Smooth muscle cell (in vitro differentiated cells): ENCODE measurements around the gene ORM1. TPM values are rescaled to one million over a fixed set of nuclear protein-coding genes. Genes with fewer than 3 reads are reported as not detected.

Experiments
- DNase-seq: peaks from one replicate; lab custom pipeline; 2025; ENCODE audit not compliant: unreplicated experiment; lab: John Stamatoyannopoulos, UW
- H2AFZ ChIP-seq: fragments of 200-600 bp; sonication (generic); 2 replicates; pipeline ENCODE4 v1.6.0; 2016; ENCODE audit warnings: antibody characterized with exemption, low read depth, mild to moderate bottlenecking
- H3F3A ChIP-seq: fragments of 200-600 bp; sonication (generic); 2 replicates; pipeline ENCODE4 v1.6.0; 2017; ENCODE audit warnings: antibody characterized with exemption, low read depth
- H3K27ac ChIP-seq: fragments of 200-600 bp; sonication (generic); 2 replicates; pipeline ENCODE4 v1.5.1; 2016; ENCODE audit warnings: low read depth, mild to moderate bottlenecking
- H3K27me3 ChIP-seq: fragments of 200-600 bp; sonication (generic); 2 replicates; pipeline ENCODE4 v1.6.1; 2016; ENCODE audit warnings: low read depth, mild to moderate bottlenecking
- H3K36me3 ChIP-seq: fragments of 200-600 bp; sonication (generic); 2 replicates; pipeline ENCODE4 v1.5.1; 2016; ENCODE audit warnings: low read depth
- H3K4me1 ChIP-seq: fragments of 200-600 bp; sonication (generic); 2 replicates; pipeline ENCODE4 v1.5.1; 2016; ENCODE audit warnings: low read depth
- H3K4me2 ChIP-seq: fragments of 200-600 bp; sonication (generic); 2 replicates; pipeline ENCODE4 v1.6.0; 2016; ENCODE audit warnings: mild to moderate bottlenecking
- H3K4me3 ChIP-seq: fragments of 200-600 bp; sonication (generic); 2 replicates; pipeline ENCODE4 v1.5.1; 2016; ENCODE audit warnings: mild to moderate bottlenecking
- H3K79me2 ChIP-seq: fragments of 200-600 bp; sonication (generic); 2 replicates; pipeline ENCODE4 v1.6.0; 2016; ENCODE audit warnings: low read depth, mild to moderate bottlenecking
- H3K9ac ChIP-seq: fragments of 200-600 bp; sonication (generic); 2 replicates; pipeline ENCODE4 v1.6.0; 2016; ENCODE audit warnings: low read depth
- H3K9me3 ChIP-seq: fragments of 200-600 bp; sonication (generic); replicated peaks from 2 replicates; pipeline ENCODE4 v1.5.1; 2016; ENCODE audit warnings: low read depth
- H4K20me1 ChIP-seq: fragments of 200-600 bp; sonication (generic); 2 replicates; pipeline ENCODE4 v1.6.0; 2016; ENCODE audit warnings: low read depth
- CTCF ChIP-seq: fragments of 200-600 bp; sonication (generic); IDR thresholded peaks from 2 replicates; pipeline ENCODE4 v1.5.1; 2017; ENCODE audit warnings: borderline replicate concordance, mild to moderate bottlenecking, antibody characterized with exemption; ENCODE audit not compliant: insufficient read depth, poor library complexity, severe bottlenecking
- WGBS: methylation state at CpG from one replicate; pipeline ENCODE4 v1.1.7; 2016; ENCODE audit warnings: low lambda C conversion rate; 5-methylcytosine and 5-hydroxymethylcytosine counted together
- polyA plus RNA-seq: library from polyadenylated mRNA; unstranded; fragments of >200 nt; fragmentation: Nextera tagmentation; extraction: Ambion mirVana; gene quantifications from 2 replicates; pipeline ENCODE4 v1.2.1, GENCODE V29; 2016
- total RNA-seq: library from RNA; depleted of rRNA; stranded (reverse); fragments of >200 nt; gene quantifications from 2 replicates; pipeline ENCODE4 v1.2.3, GENCODE V29; 2014

The ORM1 gene
- total and polyA plus RNA-seq, 2 experiments from 2014 or later, result 0.74 TPM; not detected in 1

GRCh38 chr9:114335745-114336144 is 12.8 kb downstream of the ORM1 start:
- no peaks in the 10 kb centered on the region for H3K36me3 ChIP-seq
- H3K9me3 ChIP-seq, result no peaks in the 10 kb centered on the region
- no peak overlapping the region for H2AFZ ChIP-seq
- TF ChIP-seq CTCF, result no peak
- DNase-seq, result no peak
- 89% methylated on average over 2 of the region's 2 CpGs for WGBS
- no peaks in the 10 kb centered on the region for H3F3A ChIP-seq
- no peaks in the 10 kb centered on the region for H3K79me2 ChIP-seq
- no peak overlapping the region for H3K4me3 ChIP-seq
- no peak overlapping the region for H3K4me2 ChIP-seq
- H3K4me1 ChIP-seq, result no peaks in the 10 kb centered on the region
- H4K20me1 ChIP-seq, result no peaks in the 10 kb centered on the region
- H3K27ac ChIP-seq, result no peak overlapping the region
- no peak overlapping the region for H3K9ac ChIP-seq
- no peaks in the 10 kb centered on the region for H3K27me3 ChIP-seq

- H2AFZ ChIP-seq, result no peak overlapping the region
- DNase-seq, result no peak
- H3K36me3 ChIP-seq, result no peaks in the 10 kb centered on the region
- H3K9ac ChIP-seq, result no peak overlapping the region
- H3K4me1 ChIP-seq, result no peaks in the 10 kb centered on the region
- 83% methylated on average over 10 of the region's 10 CpGs for WGBS
- H3K27me3 ChIP-seq, result no peaks in the 10 kb centered on the region
- H3K9me3 ChIP-seq, result no peaks in the 10 kb centered on the region
- H3F3A ChIP-seq, result no peaks in the 10 kb centered on the region
- no peaks in the 10 kb centered on the region for H3K79me2 ChIP-seq
- H3K4me3 ChIP-seq, result no peak overlapping the region
- no peak for TF ChIP-seq CTCF
- H3K27ac ChIP-seq, result no peak overlapping the region
- no peaks in the 10 kb centered on the region for H4K20me1 ChIP-seq
- no peak overlapping the region for H3K4me2 ChIP-seq
Measured at GRCh38 chr9:114336157-114336556, 13.3 kb downstream of the ORM1 start.

- Histone ChIP-seq H3K4me3 (no peak overlapping the region), H3K36me3 (no peaks in the 10 kb centered on the region), H3K27me3 (no peaks in the 10 kb centered on the region), H3F3A (no peaks in the 10 kb centered on the region), H3K4me1 (no peaks in the 10 kb centered on the region), H2AFZ (no peak overlapping the region), H3K9me3 (no peaks in the 10 kb centered on the region), H3K27ac (no peak overlapping the region), H3K79me2 (no peaks in the 10 kb centered on the region), H3K4me2 (no peak overlapping the region), H4K20me1 (no peaks in the 10 kb centered on the region), H3K9ac (no peak overlapping the region)
- 98% methylated on average over 23 of the region's 23 CpGs for WGBS
- no peak for TF ChIP-seq CTCF
- DNase-seq, result no peak
Measured at GRCh38 chr9:114336699-114337395, 13.9 kb downstream of the ORM1 start.

GRCh38 chr9:114338187-114338586 is 15.3 kb downstream of the ORM1 start:
- no peak for TF ChIP-seq CTCF
- 98% methylated on average over 2 of the region's 2 CpGs for WGBS

More at GRCh38 chr9:114338187-114338586, 15.3 kb downstream of the ORM1 start:
- Histone ChIP-seq H2AFZ (no peak overlapping the region), H3K4me3 (no peak overlapping the region), H3F3A (no peaks in the 10 kb centered on the region), H3K9ac (no peak overlapping the region), H3K27me3 (no peaks in the 10 kb centered on the region), H3K4me1 (no peaks in the 10 kb centered on the region), H3K27ac (no peak overlapping the region), H3K9me3 (no peaks in the 10 kb centered on the region), H3K4me2 (no peak overlapping the region), H3K36me3 (no peaks in the 10 kb centered on the region), H3K79me2 (no peaks in the 10 kb centered on the region), H4K20me1 (no peaks in the 10 kb centered on the region)
- no peak for DNase-seq
